Stimulated activated CD4-positive, alpha-beta T cell treated with anti-CD3 and anti-CD28 coated beads, Interleukin-12 subunit alpha, Interleukin-12 subunit beta, amount 100 ng/mL, for 48 hours (primary cell): ENCODE data around the gene THSD4.

Experiments
- DNase-seq, 3 donors: peaks; one replicate each; pipeline ENCODE4 v3.0.0-alpha.2; 2020; ENCODE audit warnings: low read depth in 2 of 3, low spot score in 1 of 3

The THSD4 gene

GRCh38 chr15:71812966-71813722 lies 697.9 kb downstream of the THSD4 start:
- no peak for DNase-seq

DNA sequence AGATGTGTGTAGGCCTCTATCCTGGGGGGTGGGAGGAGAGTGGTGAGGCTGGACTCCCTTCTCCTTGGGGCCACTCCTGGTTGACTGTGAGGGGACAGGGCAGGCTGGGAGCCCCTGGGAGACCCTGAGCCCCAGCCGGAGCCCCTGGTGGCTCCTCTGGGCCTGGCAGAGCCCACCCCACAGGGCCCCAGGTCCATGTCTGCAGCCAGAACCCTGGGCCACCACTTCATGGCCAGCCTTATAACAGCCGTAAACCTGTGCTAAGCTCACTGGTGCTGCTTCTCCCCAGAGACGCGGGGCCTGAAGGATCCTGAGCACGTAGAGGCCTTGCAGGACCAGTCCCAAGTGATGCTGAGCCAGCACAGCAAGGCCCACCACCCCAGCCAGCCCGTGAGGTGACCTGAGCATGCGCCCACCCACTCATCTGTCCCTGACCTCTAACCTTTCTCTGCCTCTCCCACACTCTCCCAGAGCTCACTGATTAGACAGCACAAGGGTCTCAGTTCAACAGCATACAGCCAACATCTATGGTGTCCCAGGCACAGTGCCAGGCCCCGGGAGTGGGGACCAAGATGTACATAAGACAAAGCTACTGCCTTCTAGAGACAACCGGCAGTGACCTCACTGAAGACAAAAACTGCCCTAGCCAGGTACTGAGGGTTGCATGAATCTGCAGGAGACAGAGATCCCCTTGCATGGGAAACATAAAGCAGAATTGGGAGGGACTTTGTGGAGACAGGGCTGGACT lies 698.6 kb downstream of the THSD4 start:
- DNase-seq = no peak

DNA sequence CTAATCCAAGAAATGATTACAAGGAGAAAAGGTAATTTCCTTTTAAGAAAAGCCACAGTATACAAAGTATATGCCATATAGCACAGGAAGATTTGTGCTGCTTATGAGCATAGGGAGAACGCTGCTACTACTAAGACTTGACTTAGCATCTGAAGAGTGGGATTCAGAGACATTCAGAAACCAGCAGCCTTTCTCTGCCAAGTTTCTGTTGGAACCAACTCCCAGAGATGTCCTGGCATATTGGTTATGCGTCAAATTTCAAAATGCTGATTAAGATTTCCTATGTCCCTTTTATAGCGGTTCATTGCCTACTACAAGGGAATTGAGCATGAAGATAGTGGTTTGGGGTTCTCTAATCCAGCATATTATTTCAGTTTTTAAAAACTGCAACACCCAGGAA lies 700.0 kb downstream of the THSD4 start:
- no peak for DNase-seq

GRCh38 chr15:71817351-71817750 lies 702.1 kb downstream of the THSD4 start:
- DNase-seq = no peak

GRCh38 chr15:71820127-71820526 lies 704.9 kb downstream of the THSD4 start:
- DNase-seq = no peak

GRCh38 chr15:71821547-71822129 lies 706.4 kb downstream of the THSD4 start:
- no peak for DNase-seq

DNA sequence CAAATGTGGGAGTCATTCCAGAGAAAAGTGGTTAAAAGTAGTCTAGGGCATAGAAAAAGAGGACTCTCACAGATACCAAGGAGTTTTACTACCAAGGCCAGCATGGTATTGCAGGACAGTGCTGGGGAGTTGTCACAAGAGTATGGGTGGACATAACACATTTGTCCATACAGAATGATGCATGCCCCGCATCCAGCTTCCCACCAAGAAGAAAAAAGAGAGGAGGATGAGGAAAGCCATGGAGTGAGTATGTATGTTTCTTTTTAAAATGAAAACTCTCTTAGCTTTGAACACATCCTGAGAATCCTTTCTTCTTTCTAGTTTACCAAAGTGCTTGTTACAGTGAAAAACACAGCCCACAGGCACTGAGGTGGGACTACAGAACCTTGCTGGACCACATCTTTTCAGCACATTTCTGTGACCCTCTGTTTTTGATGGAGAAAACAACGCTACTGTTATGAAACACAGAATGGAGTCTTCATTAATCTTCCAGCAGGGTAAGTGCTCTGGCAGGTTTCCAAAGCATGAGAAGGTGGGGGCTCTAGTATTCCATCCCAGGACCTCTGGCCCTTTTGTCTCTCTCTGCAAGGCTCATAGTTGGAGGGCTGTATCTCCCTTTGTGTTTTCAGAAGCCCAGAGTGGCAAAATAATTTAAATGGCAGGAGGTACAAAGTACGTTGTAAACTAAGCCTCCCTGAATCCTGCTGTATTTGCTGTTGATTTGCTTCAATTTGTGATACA lies 707.8 kb downstream of the THSD4 start:
- DNase-seq = no peak

DNA sequence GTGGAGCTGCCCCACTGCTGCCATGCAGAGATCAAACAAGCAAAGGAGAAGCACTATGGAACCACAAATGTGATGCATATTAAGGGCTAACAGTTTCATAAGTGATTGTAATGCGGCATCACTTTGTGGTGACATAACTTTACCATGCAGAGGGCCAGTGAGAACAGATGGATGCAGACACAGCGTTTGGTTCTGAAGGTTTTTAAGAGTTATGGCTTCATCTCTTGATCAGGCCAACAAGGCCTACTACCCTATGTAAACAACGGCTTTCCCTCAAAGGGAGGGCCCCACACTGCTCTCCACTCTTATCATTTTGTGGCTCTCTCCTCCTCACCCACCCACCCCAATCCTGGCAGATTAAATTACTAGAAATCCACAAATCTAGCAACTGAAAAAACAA lies 708.5 kb downstream of the THSD4 start:
- no peak for DNase-seq

GRCh38 chr15:71825021-71825730 lies 709.9 kb downstream of the THSD4 start:
- DNase-seq = no peak

- no peak for DNase-seq
These were observed 710.9 kb downstream of the THSD4 start for GRCh38 chr15:71826196-71826595.

GRCh38 chr15:71830981-71831380 lies 715.7 kb downstream of the THSD4 start:
- no peak for DNase-seq
